Endothelial cell of umbilical vein (primary cell): ENCODE results near the gene SYTL4. TPM values are rescaled to one million over a fixed set of nuclear protein-coding genes. Genes with fewer than 3 reads are reported as not detected.

Experiments
- BruUV-seq: library from RNA; stranded (reverse); fragments of 400-500 nt; replicated peaks from 2 replicates; lab custom pipeline; 2021; lab: Mats Ljungman, UMichigan
- CTCF ChIA-PET: fragments of 300-600, 350-600 bp; sonication (Branson Sonifier 250); formaldehyde crosslinking; loops from one replicate; lab custom pipeline; 2021; ENCODE audit warnings: antibody characterized with exemption, inconsistent platforms; lab: Charles Lee
- POLR2A ChIA-PET: fragments of 300-600, 350-600 bp; sonication (Branson Sonifier 250); formaldehyde crosslinking; loops from one replicate; lab custom pipeline; 2021; ENCODE audit warnings: antibody characterized with exemption, inconsistent platforms; lab: Charles Lee
- DNase-seq: peaks from one replicate; pipeline ENCODE4 v3.0.0-alpha.2; 2011; ENCODE audit warnings: low read depth, low spot score
- FAIRE-seq: peaks from 2 replicates; lab custom pipeline; 2011; peaks lifted over from hg19 to GRCh38; lab: Jason Lieb, UNC
- H2AFZ ChIP-seq: 2 replicates; pipeline ENCODE4 v1.6.0; 2012; ENCODE audit warnings: low read depth, low read length, control low read depth, inconsistent platforms
- H3K27ac ChIP-seq: 2 replicates; pipeline ENCODE4 v1.5.1; 2011; ENCODE audit warnings: low read depth, mild to moderate bottlenecking, control low read depth, low read length, moderate library complexity; ENCODE audit not compliant: insufficient read depth
- H3K27me3 ChIP-seq, 2 experiments: 2 replicates each; pipeline versions ENCODE4 v1.6.0 to v1.6.1; 2011; ENCODE audit warnings: low read length in 2 of 2, mixed read lengths in 1 of 2; ENCODE audit not compliant: control insufficient read depth in 2 of 2, insufficient read depth in 2 of 2
- H3K36me3 ChIP-seq, 2 experiments: 2 replicates in 1 of 2; 3 replicates in 1 of 2; pipeline ENCODE4 v1.5.1; 2011; ENCODE audit warnings: low read length in 2 of 2, mild to moderate bottlenecking in 1 of 2, moderate library complexity in 1 of 2; ENCODE audit not compliant: control insufficient read depth in 2 of 2, insufficient read depth in 2 of 2; ENCODE audit errors: extremely low read depth in 1 of 2
- H3K4me1 ChIP-seq: 3 replicates; pipeline ENCODE4 v1.5.1; 2011; ENCODE audit warnings: mild to moderate bottlenecking, low read length; ENCODE audit not compliant: control insufficient read depth, insufficient read depth; ENCODE audit errors: extremely low read depth
- H3K4me2 ChIP-seq: 2 replicates; pipeline ENCODE4 v1.6.1; 2011; ENCODE audit warnings: low read length, control low read depth, mixed read lengths; ENCODE audit not compliant: insufficient read depth
- H3K4me3 ChIP-seq, 3 experiments: fragments of 200-600 bp in 1 of 3; sonication (generic), shearing (Covaris generic) in 1 of 3; replicated peaks in 1 of 3; 2 replicates each; pipeline ENCODE4 v1.5.1; 2011 to 2016; ENCODE audit warnings: control low read depth in 3 of 3, low read length in 3 of 3, mild to moderate bottlenecking in 2 of 3, inconsistent platforms in 1 of 3, low read depth in 1 of 3, moderate library complexity in 1 of 3; ENCODE audit not compliant: insufficient read depth in 1 of 3
- H3K79me2 ChIP-seq: 2 replicates; pipeline ENCODE4 v1.6.0; 2012; ENCODE audit warnings: low read length, inconsistent platforms; ENCODE audit not compliant: control insufficient read depth, insufficient read depth
- H3K9ac ChIP-seq: replicated peaks from 2 replicates; pipeline ENCODE3; 2011; ENCODE audit warnings: low read length, control low read depth; ENCODE audit not compliant: insufficient read depth; ENCODE audit errors: extremely low read depth
- H3K9me1 ChIP-seq: replicated peaks from 3 replicates; pipeline ENCODE4 v1.6.0; 2011; ENCODE audit warnings: mild to moderate bottlenecking, low read length; ENCODE audit not compliant: control insufficient read depth, insufficient read depth; ENCODE audit errors: extremely low read depth
- H3K9me3 ChIP-seq: replicated peaks from 2 replicates; pipeline ENCODE4 v1.5.1; 2012; ENCODE audit warnings: low read length, inconsistent platforms; ENCODE audit not compliant: control insufficient read depth, insufficient read depth
- H4K20me1 ChIP-seq: replicated peaks from 2 replicates; pipeline ENCODE3; 2011; ENCODE audit warnings: mild to moderate bottlenecking, low read length; ENCODE audit not compliant: control insufficient read depth, insufficient read depth; ENCODE audit errors: extremely low read depth
- CTCF ChIP-seq, 2 donors: IDR thresholded peaks; 1 replicate in 1 of 2; 2 replicates in 1 of 2; pipeline ENCODE4 v1.5.1; 2011; ENCODE audit warnings: low read length in 2 of 2, mild to moderate bottlenecking in 2 of 2, moderate library complexity in 2 of 2, control low read depth in 1 of 2, inconsistent platforms in 1 of 2, low read depth in 1 of 2; ENCODE audit not compliant: insufficient read depth in 1 of 2; ENCODE audit errors: extremely low read depth in 1 of 2
- EZH2 ChIP-seq: IDR thresholded peaks from 2 replicates; pipeline ENCODE4 v1.6.1; 2012; ENCODE audit warnings: borderline replicate concordance, low read depth, mild to moderate bottlenecking, moderate library complexity, low read length, inconsistent platforms; ENCODE audit not compliant: severe bottlenecking
- FOS ChIP-seq: IDR thresholded peaks from 2 replicates; pipeline ENCODE4 v1.6.1; 2011; ENCODE audit warnings: mild to moderate bottlenecking, low read length, moderate library complexity, borderline replicate concordance; ENCODE audit not compliant: insufficient read depth
- MAX ChIP-seq: IDR thresholded peaks from 2 replicates; pipeline ENCODE4 v1.6.1; 2011; ENCODE audit not compliant: insufficient read depth, insufficient read length
- MYC ChIP-seq: IDR thresholded peaks from one replicate; pipeline ENCODE4 v1.6.1; 2011; ENCODE audit warnings: mild to moderate bottlenecking, low read depth, low read length
- POLR2A ChIP-seq: IDR thresholded peaks from 2 replicates; pipeline ENCODE4 v1.6.1; 2012; ENCODE audit warnings: low read depth, mild to moderate bottlenecking, control low read depth, low read length
- POLR2AphosphoS5 ChIP-seq: IDR thresholded peaks from 2 replicates; pipeline ENCODE4 v1.6.1; 2012; ENCODE audit warnings: low read depth, mild to moderate bottlenecking, control low read depth, low read length, moderate library complexity; ENCODE audit not compliant: insufficient read depth
- dilution Hi-C: fragments of 300-500 bp; cut with MboI; formaldehyde crosslinking; loops from one replicate; pipeline ENCODE4 v1.15.0; 2019; ENCODE audit warnings: low sequenced_read_pairs; ENCODE audit not compliant: extremely low pct_ligation_motif_present
- intact Hi-C: fragments of 100-400 bp; cut with micrococcal nuclease; formaldehyde crosslinking; loops from one replicate; pipeline ENCODE4 v1.10.0; 2022
- polyA plus RNA-seq, 4 experiments: library from polyadenylated mRNA; depleted of rRNA in 3 of 4; stranded (reverse) in 3 of 4; unstranded in 1 of 4; fragments of >200 nt; gene quantifications; 2 replicates each; pipeline versions ENCODE4 v1.2.1 to v1.2.3, GENCODE V29; 2011 to 2012; ENCODE audit warnings: missing spikeins in 1 of 4
- total RNA-seq: library from RNA; stranded (reverse); gene quantifications from 2 replicates; pipeline ENCODE4 v1.2.3, GENCODE V29; 2021

SYTL4 gene
- total and polyA plus RNA-seq, 2 donors (not counting 3 experiments of a cell fraction or from before 2014, with no cell fraction given), result 25.6 to 44.1 TPM

- H3K36me3 ChIP-seq, result peaks cover 15 to 22% of the 10 kb centered on the region in 2 experiments
- ChIA-PET POLR2A (no interaction called here), CTCF (interaction anchor here (1.6 to 1.8 kb wide), 2 partner anchors 9 to 27 kb away, joined by 4 to 11 read pairs; partner anchors contain the start of gene TSPAN6)
- TF ChIP-seq POLR2A, result no peak
- no peak for TF ChIP-seq EZH2
- no peak for TF ChIP-seq POLR2AphosphoS5
- TF ChIP-seq MYC, result no peak
- H3K27ac ChIP-seq, result no peak overlapping the region
- FAIRE-seq (no peak), DNase-seq (no peak)
- BruUV-seq, result no TSS peak
- H3K9me1 ChIP-seq, result no peaks in the 10 kb centered on the region
- no peak overlapping the region for H2AFZ ChIP-seq
- no peak overlapping the region for H3K4me2 ChIP-seq
- H3K4me3 ChIP-seq, result no peak overlapping the region
- H3K4me1 ChIP-seq, result peaks cover 25% of the 10 kb centered on the region
- intact Hi-C loops, result no loop called here
- no peak overlapping the region for H3K9ac ChIP-seq
- dilution Hi-C loops, result no loop called here
- H3K9me3 ChIP-seq, result no peaks in the 10 kb centered on the region
- peaks cover 32% of the 10 kb centered on the region for H3K79me2 ChIP-seq
- H4K20me1 ChIP-seq, result no peaks in the 10 kb centered on the region
- H3K27me3 ChIP-seq, result no peaks in the 10 kb centered on the region
Observed at GRCh38 chrX:100663642-100664041, 68.3 kb downstream of the SYTL4 start.

- Histone ChIP-seq H3K4me3 (no peak overlapping the region), H3K79me2 (peaks cover 36% of the 10 kb centered on the region), H3K9me3 (no peaks in the 10 kb centered on the region), H3K36me3 (peaks cover 15 to 22% of the 10 kb centered on the region in 2 experiments), H2AFZ (no peak overlapping the region), H3K4me2 (no peak overlapping the region), H3K4me1 (peaks cover 31% of the 10 kb centered on the region), H4K20me1 (no peaks in the 10 kb centered on the region), H3K27me3 (no peaks in the 10 kb centered on the region), H3K9me1 (no peaks in the 10 kb centered on the region), H3K27ac (no peak overlapping the region), H3K9ac (no peak overlapping the region)
- intact Hi-C loops, result no loop called here
- ChIA-PET POLR2A (no interaction called here), CTCF (interaction anchor here (0.7 to 1.8 kb wide), 5 partner anchors 9 to 106 kb away, joined by 3 to 11 read pairs (median 5); partner anchors contain the start of gene TSPAN6)
- BruUV-seq, result no TSS peak
- no peak for TF ChIP-seq MAX
- no peak for TF ChIP-seq POLR2AphosphoS5
- TF ChIP-seq MYC, result no peak
- no peak for TF ChIP-seq CTCF (IDR thresholded peaks at IDR 0.05; ENCODE audit: extremely low read depth in 1 of 2, insufficient read depth in 1 of 2, low read depth in 1 of 2, low read length in 2 of 2)
- no peak for TF ChIP-seq EZH2
- TF ChIP-seq FOS, result no peak
- DNase-seq (no peak), FAIRE-seq (no peak)
- dilution Hi-C loops, result no loop called here
Observed at GRCh38 chrX:100662796-100663195, 69.1 kb downstream of the SYTL4 start.
